Left lung (tissue), 10 donors: ENCODE data around the gene DTD1. TPM values are rescaled to one million over a fixed set of nuclear protein-coding genes. Genes with fewer than 3 reads are reported as not detected.
"Not testable (repeated sequence)": the region's sequence is repeated elsewhere in the genome, so short reads cannot be mapped to it uniquely, and the experiment has no call there.

Source experiments
- ATAC-seq: fragments of 200-7000 bp; cut with Tn5 transposase; one replicate; pipeline ENCODE4 v1.9.1; 2020; ENCODE audit warnings: moderate library complexity
- DNase-seq, 4 donors: peaks; one replicate each; pipeline ENCODE4 v3.0.0-alpha.2; 2013 to 2020
- H3K27ac ChIP-seq, 2 donors: fragments of 200-600 bp; sonication (generic) in 1 of 2; one replicate each; pipeline versions ENCODE4 v1.5.0 to v1.8.0; 2020 to 2021
- H3K27me3 ChIP-seq, 2 donors: fragments of 200-600 bp; sonication (generic) in 1 of 2; one replicate each; pipeline versions ENCODE4 v1.5.0 to v1.8.0; 2020 to 2021
- H3K36me3 ChIP-seq, 2 donors: fragments of 200-600 bp; sonication (generic) in 1 of 2; one replicate each; pipeline versions ENCODE4 v1.5.0 to v1.8.0; 2020 to 2021
- H3K4me1 ChIP-seq, 2 donors: fragments of 200-600 bp; one replicate each; pipeline ENCODE4 v1.8.0; 2021
- H3K4me3 ChIP-seq, 2 donors: fragments of 200-600 bp; sonication (generic) in 1 of 2; one replicate each; pipeline versions ENCODE4 v1.5.0 to v1.8.0; 2020 to 2021; ENCODE audit warnings: mild to moderate bottlenecking in 1 of 2
- H3K9me3 ChIP-seq, 2 donors: fragments of 200-600 bp; sonication (generic) in 1 of 2; one replicate each; pipeline versions ENCODE4 v1.5.0 to v1.8.0; 2020 to 2021
- CTCF ChIP-seq, 2 donors: fragments of 200-600 bp; sonication (generic) in 1 of 2; IDR thresholded peaks; one replicate each; pipeline versions ENCODE4 v1.5.0 to v1.8.0; 2021; ENCODE audit warnings: antibody characterized with exemption in 2 of 2
- intact Hi-C, 2 donors: fragments of 100-400 bp; cut with DNase I; formaldehyde crosslinking; loops; one replicate each; pipeline versions ENCODE4 v1.11.2 to v1.14.2; 2022
- polyA plus RNA-seq, 6 donors: library from polyadenylated mRNA; unstranded; fragments of 120-200 nt; gene quantifications; one replicate each; pipeline ENCODE4 v1.2.1, GENCODE V29; 2013; ENCODE audit not compliant: insufficient read length in 6 of 6
- total RNA-seq, 2 donors: library from RNA; stranded (reverse); fragmentation: NEBNext Ultra II Directional; extraction: Animal tissue kit (Norgen Biotek cat#: 25700); gene quantifications; one replicate each; pipeline ENCODE4 v1.2.1, GENCODE V29; 2021
- donor health status: DM: no; HTN: yes; CAD: no.
- donor health status: DM: no; HTN: no; CAD: no.

The DTD1 gene
- total and polyA plus RNA-seq, 8 donors = 14.8 to 27.5 (median 25.6) TPM

- Histone ChIP-seq H3K27ac (no peak overlapping the region), H3K4me3 (no peak overlapping the region), H3K36me3 (no peaks in the 10 kb centered on the region), H3K9me3 (no peaks in the 10 kb centered on the region), H3K27me3 (no peaks in the 10 kb centered on the region), H3K4me1 (no peaks in the 10 kb centered on the region)
- DNase-seq = no peak
- no peak for TF ChIP-seq CTCF (IDR thresholded peaks at IDR 0.05)
- ATAC-seq = no peak
- intact Hi-C loops = no loop called here
These were observed 187.8 kb downstream of the DTD1 start for GRCh38 chr20:18775633-18776032.

- ATAC-seq = no peak
- no peaks in the 10 kb centered on the region for H3K9me3 ChIP-seq
- no peak for TF ChIP-seq CTCF (IDR thresholded peaks at IDR 0.05)
- no peak overlapping the region for H3K27ac ChIP-seq
- H3K4me3 ChIP-seq = no peak overlapping the region
- no peaks in the 10 kb centered on the region for H3K4me1 ChIP-seq
- intact Hi-C loops = no loop called here
- no peaks in the 10 kb centered on the region for H3K27me3 ChIP-seq
- DNase-seq = no peak
- H3K36me3 ChIP-seq = no peaks in the 10 kb centered on the region
These were observed 191.0 kb downstream of the DTD1 start for GRCh38 chr20:18778690-18779392.

- no peak overlapping the region for H3K4me3 ChIP-seq
- no peak for TF ChIP-seq CTCF (IDR thresholded peaks at IDR 0.05)
- no peak for ATAC-seq
These were observed 192.7 kb downstream of the DTD1 start for GRCh38 chr20:18780385-18781130.

GRCh38 chr20:18781509-18781908 is 193.7 kb downstream of the DTD1 start:
- no peak for ATAC-seq
- Histone ChIP-seq H3K27ac (no peak overlapping the region), H3K36me3 (no peaks in the 10 kb centered on the region), H3K9me3 (no peaks in the 10 kb centered on the region), H3K4me3 (no peak overlapping the region), H3K4me1 (no peaks in the 10 kb centered on the region), H3K27me3 (no peaks in the 10 kb centered on the region)
- no peak for DNase-seq
- TF ChIP-seq CTCF (IDR thresholded peaks at IDR 0.05) = no peak
- intact Hi-C loops = no loop called here

More at GRCh38 chr20:18780385-18781130, 192.7 kb downstream of the DTD1 start:
- Histone ChIP-seq H3K4me1 (no peaks in the 10 kb centered on the region), H3K27ac (no peak overlapping the region), H3K27me3 (no peaks in the 10 kb centered on the region), H3K36me3 (no peaks in the 10 kb centered on the region), H3K9me3 (no peaks in the 10 kb centered on the region)
- no peak for DNase-seq
- intact Hi-C loops = no loop called here

GRCh38 chr20:18783385-18783959 is 195.6 kb downstream of the DTD1 start:
- ATAC-seq (no peak), DNase-seq (no peak)
- no peaks in the 10 kb centered on the region for H3K9me3 ChIP-seq
- no peaks in the 10 kb centered on the region for H3K36me3 ChIP-seq
- H3K27ac ChIP-seq = no peak overlapping the region
- intact Hi-C loops = no loop called here
- no peak overlapping the region for H3K4me3 ChIP-seq
- no peaks in the 10 kb centered on the region for H3K4me1 ChIP-seq
- TF ChIP-seq CTCF (IDR thresholded peaks at IDR 0.05) = no peak
- H3K27me3 ChIP-seq = no peaks in the 10 kb centered on the region

GRCh38 chr20:18787046-18787445 is 199.2 kb downstream of the DTD1 start:
- ATAC-seq, DNase-seq, H3K36me3 ChIP-seq, intact Hi-C loops, H3K4me3 ChIP-seq, H3K27ac ChIP-seq, H3K4me1 ChIP-seq, H3K9me3 ChIP-seq: not testable (repeated sequence)
- peaks cover 0 to 16% of the 10 kb centered on the region in 2 donors for H3K27me3 ChIP-seq
